Measurements from ENCODE around the gene MRPS34.

MRPS34 gene

GRCh38 chr16:1794908-1795666, 22.2 kb upstream of the MRPS34 start:
- TF ChIP-seq, protein P1, sequence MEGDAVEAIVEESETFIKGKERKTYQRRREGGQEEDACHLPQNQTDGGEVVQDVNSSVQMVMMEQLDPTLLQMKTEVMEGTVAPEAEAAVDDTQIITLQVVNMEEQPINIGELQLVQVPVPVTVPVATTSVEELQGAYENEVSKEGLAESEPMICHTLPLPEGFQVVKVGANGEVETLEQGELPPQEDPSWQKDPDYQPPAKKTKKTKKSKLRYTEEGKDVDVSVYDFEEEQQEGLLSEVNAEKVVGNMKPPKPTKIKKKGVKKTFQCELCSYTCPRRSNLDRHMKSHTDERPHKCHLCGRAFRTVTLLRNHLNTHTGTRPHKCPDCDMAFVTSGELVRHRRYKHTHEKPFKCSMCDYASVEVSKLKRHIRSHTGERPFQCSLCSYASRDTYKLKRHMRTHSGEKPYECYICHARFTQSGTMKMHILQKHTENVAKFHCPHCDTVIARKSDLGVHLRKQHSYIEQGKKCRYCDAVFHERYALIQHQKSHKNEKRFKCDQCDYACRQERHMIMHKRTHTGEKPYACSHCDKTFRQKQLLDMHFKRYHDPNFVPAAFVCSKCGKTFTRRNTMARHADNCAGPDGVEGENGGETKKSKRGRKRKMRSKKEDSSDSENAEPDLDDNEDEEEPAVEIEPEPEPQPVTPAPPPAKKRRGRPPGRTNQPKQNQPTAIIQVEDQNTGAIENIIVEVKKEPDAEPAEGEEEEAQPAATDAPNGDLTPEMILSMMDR (IDR thresholded peaks at IDR 0.05; ENCODE audit: control insufficient read depth, insufficient read depth, low read depth, low read length, missing control alignments): no peak
- no peak for DNase-seq (ENCODE audit: low read depth)
- no peak overlapping the region for H3K4me3 ChIP-seq (ENCODE audit: control insufficient read depth, low read depth, low read length)

DNA sequence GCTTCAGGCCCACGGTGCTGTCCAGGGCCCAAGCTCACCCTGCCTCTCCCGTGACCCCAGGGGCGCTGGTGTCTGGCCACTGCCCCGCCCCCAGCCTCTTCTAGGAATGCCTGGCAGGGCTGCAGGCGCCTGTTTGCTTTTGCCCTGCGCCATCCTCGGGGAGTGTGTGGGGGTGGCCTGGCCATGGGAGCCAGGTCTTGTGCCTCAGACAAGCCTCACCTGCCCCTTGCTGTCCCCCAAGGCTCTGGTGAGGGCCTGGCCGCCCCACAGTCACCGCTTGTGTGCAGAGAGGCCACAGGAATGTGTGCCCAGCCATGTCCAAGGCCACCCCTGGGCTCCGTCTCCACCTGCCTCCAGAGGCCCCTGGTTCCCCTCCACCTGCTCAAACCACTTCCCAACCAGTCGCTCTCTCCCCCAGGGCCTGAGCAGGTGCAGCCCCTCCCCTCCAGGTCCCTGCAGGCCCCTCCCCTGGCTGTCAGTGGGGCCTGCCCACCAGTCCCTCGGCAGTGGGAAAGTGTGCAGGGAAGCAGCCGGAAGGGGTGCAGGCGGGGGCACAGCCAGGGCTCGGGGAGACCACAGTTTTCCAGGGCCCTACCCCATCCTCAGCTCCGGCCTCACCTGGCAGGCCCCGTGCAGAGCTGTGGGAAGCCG, 21.4 kb upstream of the MRPS34 start:
- TF ChIP-seq, protein P1 (IDR thresholded peaks at IDR 0.05; ENCODE audit: control insufficient read depth, insufficient read depth, low read depth, low read length, missing control alignments): no peak
- DNase-seq (ENCODE audit: low read depth): no peak
- no peak overlapping the region for H3K4me3 ChIP-seq (ENCODE audit: control insufficient read depth, low read depth, low read length)

- no peak for DNase-seq (ENCODE audit: low read depth)
- no peak within 1 kb of the TSS for H3K4me3 ChIP-seq (ENCODE audit: control insufficient read depth, low read depth, low read length)
- TF ChIP-seq, protein P1 (IDR thresholded peaks at IDR 0.05; ENCODE audit: control insufficient read depth, insufficient read depth, low read depth, low read length, missing control alignments): no peak
These were observed 20.8 kb upstream of the MRPS34 start, which contains the start of gene IGFALS for GRCh38 chr16:1793578-1794220. Gene IGFALS, minus strand, starts transcription at chr16:1793705. Its CDS starts 53 bp downstream, at chr16:1793652.

DNA sequence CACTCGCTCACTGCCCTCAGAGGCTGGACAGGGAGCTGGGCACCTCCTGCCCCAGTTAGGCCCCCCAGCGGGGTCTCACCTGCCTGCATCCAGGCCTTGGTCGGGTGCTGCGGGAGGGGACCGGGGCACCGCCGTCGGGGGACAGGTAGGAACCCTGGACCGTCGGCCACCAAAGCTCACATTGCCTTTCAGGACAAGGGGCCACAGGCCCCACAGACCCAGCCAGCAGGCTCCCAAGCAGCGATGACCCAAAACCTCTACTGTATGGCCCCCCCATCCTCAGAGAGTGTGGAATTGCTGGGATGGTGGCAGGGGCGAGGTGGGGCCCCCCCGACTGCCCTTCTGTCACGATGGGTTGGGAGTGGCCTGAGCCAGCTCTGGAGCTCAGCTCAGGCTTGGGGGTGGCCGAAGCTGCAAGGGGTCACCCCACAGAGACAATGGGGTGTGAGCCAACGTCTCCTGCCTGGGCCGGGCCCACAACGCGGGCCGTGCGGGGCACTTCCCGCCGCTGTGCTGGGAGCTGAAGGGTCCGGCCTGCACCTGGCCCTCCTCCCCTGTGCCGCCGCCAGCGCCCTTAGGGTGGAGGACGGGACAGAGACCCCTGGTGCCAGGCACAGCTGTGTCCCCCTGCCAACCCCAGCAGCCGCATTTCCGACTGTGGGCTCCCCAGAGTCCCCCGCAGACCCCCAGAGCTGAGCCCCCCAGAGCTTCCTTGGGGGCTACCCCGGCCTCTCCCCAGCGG, 20.1 kb upstream of the MRPS34 start:
- TF ChIP-seq, protein P1 (IDR thresholded peaks at IDR 0.05; ENCODE audit: control insufficient read depth, insufficient read depth, low read depth, low read length, missing control alignments): no peak
- DNase-seq (ENCODE audit: low read depth): no peak
- no peak overlapping the region for H3K4me3 ChIP-seq (ENCODE audit: control insufficient read depth, low read depth, low read length)

DNA sequence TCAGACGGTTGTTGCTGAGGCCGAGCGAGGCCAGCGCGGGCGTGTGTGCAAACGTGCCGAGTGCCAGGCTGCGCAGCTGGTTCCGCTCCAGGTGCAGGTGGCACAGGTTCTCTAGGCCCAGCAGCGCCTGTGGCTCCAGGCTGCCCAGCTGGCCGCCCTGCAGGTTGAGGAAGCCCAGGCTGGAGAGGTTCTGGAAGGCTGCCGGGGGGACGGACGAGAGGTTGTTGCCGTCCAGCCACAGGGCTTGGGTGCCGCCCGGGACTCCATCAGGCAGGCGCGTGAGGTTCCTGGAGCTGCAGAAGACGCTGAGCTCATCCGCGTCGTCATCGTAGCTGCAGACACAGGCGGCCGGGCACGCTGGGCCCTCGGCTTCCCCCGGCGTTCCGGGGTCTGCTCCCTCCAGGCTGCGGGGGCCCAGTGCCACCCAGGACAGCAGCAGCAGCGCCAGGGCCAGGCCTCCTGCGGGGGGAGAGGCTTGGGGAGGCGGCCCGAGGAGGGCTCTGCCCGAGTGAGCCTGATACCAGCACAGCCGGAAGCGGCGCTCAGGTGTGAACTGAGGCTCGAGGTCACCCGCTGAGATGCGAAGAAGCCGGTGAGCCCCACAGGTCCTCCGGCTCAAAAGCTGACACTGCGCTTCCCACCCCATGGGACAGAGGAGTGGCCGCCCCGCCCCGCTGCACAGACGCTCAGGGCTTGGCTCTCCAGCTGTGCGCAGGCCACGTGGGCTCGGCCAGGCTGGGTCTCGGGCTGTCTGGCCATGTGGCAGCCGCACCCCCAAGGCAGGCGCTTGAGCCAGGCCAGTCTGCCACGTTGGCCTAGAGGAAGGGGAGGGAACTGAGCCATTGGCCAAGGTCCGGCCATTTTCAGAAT, 19.2 kb upstream of the MRPS34 start:
- TF ChIP-seq, protein P1 (IDR thresholded peaks at IDR 0.05; ENCODE audit: control insufficient read depth, insufficient read depth, low read depth, low read length, missing control alignments): no peak
- no peak for DNase-seq (ENCODE audit: low read depth)
- no peak overlapping the region for H3K4me3 ChIP-seq (ENCODE audit: control insufficient read depth, low read depth, low read length)

All from AG09309 (cell line).